Measurements from ENCODE around the gene UNC5C.

Gene UNC5C

DNA sequence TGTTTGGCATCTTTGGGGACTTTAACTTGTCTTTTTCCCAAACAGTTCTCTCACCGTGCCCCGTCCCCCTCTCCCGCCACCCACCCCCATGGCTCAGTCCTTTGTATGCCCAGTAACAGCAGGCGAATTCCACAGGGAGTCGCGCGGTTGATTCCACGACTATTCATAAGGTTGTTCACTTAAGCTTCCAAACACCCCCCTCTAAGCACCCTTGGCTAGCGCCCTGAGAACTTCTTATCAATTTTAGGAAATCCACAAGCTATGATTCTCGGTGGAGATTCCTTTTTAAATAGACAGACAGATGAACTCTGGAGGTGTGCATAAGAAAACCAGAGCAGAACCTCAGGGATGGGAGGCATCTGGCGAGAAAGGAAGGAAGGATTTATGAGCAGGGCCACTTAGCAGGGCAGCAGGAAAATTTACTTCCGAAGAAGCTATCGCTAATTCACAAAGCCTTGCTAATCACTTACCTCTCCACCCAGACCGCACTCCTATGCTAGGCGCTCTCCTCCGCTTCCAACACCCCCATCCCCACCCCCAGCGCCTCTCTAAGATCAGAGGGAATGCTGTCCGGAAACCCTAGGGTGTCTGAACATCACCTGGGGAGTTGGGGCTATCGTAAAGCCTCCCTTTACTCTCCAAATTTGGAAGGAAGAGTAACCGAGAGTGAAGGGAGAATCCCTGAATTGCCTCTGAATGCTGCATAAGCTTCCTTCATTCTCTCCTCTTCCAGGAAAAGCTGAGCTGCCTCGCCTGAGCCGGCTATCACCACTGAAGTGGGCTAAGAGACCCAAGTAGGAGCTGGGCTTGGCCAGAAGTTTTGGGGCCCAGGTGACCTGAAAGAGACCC lies 1.7 kb downstream of the UNC5C start:
- DNase-seq (ENCODE audit: low spot score), result no peak

DNA sequence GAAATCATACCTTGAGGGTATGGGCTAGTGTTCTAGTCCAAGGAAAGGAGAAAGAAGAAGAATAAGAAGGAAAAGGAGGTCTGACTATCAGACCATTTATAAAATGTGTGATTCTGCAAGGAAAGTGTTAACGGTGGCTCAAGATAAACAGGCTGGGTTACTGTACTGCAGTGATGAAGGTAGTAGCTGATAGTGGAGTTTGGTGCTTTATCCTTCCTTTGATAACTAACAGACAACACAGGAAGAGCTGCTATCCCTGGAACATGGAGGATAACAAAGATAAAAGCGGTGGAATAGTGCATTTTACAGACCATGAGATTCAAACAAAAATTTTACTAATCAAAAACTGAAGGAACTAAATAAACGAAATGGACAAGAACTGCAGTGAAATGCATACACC lies 2.6 kb downstream of the UNC5C start:
- DNase-seq (ENCODE audit: low spot score), result no peak

DNA sequence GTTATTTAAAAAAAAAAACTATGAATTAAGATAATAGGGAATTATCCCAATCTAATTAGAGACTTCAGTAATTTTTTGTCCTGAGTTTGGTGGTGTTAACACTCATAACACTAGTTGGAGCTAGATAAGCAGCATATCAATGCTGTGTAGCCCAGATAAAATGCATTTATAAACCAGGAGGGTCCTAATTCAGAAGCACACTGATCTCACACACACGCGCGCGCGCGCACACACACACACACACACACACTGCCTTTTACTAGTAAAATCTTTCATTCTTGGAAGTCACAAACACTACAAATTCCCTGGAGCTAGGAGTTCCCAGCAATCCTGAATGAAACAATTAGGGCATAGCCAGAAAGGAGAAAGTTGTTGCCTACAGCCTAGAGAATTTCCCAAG lies 3.2 kb downstream of the UNC5C start:
- DNase-seq (ENCODE audit: low spot score), result no peak

DNA sequence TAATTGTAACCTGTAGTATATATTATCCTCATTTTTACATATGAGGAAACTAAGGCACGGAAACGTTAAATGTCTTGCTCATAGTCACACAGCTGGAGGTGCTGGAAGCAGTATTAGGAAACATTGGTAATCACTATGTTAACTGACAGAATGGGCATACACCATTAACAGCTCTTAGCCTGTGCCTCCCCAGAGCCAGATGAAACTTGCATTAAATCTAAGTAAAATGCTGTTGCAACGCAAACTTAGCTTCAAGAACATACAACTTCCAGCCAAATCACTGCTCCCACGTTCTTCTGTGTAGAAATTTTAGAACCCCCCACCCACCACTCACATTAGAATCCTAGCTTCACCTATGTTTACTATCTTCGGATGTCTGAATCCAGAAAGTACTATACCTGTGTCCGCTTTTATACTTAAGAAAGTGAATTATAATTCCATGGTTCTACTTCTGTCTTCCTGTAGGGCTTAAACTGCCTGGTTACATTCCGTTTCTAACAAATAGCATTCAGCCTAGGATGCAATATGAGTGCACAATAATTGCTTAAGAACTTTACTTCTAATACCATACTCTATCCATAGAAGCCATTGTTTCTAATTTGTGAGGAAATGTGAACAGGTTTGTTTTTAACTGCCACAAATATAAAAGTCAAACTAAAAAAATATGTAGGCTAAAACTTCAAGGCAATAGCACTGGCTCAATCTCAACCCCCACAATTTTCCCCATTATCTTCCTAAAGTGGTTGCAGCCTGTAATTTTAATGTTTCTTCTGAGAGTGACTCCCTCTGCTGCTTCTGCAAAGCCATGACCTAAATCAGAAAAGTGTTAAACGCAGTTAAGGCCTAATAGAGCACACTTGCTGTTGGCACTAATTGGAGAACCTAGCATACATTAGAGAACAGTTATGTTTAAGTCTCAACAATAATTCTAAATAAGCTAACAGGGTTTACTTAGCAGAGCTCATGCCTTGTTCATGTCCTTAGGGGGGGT lies 4.4 kb downstream of the UNC5C start:
- DNase-seq (ENCODE audit: low spot score), result no peak

DNA sequence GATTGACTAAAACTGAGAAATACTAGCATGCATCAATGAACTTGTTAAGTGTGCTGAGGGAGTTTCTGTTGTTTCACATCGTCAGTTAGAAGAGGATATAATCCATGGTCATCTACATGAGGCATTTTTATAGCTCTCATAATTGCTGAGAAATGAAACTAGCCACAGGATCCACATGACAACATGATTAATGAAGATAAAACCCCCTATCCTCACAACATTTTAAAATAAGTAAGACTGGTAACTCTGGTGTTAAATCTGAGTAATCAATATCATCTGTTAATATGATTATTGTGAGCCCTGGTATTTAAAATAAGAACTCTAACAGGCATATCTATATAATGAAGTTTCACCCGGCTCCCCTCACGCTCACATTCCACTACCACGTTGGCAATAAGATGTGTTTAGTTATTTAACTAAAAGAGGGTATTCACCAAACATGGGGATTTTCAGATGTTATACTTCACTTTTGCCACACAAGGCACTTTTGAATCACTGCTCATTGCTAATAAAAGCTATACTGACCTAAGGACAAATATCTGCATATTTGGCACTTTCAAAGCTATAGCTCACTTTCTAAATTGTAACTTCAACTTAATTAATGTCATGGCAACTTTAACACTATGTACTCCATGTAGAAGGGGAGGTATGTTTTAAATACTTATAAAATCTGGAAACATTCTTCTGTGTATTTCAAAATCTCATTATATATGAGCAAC lies 6.7 kb downstream of the UNC5C start:
- DNase-seq (ENCODE audit: low spot score), result no peak

DNA sequence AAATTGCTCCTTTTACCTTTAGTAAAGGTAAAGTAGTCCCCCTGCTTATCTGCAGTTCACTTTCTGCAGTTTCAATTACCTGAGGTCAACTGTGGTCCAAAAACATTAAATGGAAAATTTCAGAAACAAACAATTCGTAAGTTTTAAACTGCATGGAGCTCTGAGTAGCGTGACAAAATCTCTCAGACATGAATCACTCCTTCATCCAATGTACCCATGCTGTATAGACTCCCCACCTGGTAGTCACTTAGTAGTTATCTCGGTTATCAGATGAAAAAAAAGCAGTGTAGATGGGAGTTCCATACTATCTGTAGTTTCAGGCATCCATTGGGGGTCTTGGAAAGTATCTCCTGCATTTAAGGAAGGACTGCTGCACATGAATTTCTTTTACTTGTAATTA lies 7.7 kb downstream of the UNC5C start:
- DNase-seq (ENCODE audit: low spot score), result no peak

DNA sequence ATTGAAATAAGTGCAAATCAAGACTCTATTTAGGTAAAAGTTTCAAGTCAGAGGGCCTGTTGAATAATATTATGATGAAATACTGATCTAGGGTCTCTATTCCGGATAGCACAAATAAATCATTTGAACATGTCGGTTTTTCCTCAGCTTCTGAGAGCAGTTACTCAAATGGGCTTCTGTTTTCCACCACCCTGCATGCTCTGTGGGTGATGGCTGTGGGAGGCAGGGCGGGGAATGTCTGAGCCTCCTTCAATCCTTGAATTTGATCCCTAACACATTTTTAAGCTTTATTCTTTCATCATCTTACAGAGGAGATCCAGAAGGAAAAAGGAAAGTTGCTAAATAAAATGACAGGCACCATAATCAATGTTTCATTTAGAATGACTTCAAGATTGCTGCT lies 8.5 kb downstream of the UNC5C start:
- no peak for DNase-seq (ENCODE audit: low spot score)

DNA sequence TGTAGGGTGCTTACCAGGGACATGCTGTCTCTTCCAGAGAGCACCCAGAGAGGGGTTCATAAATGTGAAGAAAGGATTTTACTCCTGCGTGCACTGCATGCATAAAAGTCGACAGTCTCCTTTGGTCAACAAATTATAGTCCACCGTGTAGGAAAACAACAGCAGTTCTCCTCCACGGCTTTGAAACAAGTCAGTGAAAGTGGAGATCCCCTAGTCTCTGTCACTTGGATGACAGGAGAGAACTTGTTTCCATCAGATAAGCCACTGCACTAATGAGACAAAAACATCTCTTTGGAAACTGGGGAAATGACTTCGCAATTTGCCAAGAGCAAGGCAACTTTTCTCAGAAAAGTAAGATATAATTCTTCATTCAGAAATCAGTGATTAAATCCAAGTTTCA lies 9.7 kb downstream of the UNC5C start:
- DNase-seq (ENCODE audit: low spot score), result no peak

DNA sequence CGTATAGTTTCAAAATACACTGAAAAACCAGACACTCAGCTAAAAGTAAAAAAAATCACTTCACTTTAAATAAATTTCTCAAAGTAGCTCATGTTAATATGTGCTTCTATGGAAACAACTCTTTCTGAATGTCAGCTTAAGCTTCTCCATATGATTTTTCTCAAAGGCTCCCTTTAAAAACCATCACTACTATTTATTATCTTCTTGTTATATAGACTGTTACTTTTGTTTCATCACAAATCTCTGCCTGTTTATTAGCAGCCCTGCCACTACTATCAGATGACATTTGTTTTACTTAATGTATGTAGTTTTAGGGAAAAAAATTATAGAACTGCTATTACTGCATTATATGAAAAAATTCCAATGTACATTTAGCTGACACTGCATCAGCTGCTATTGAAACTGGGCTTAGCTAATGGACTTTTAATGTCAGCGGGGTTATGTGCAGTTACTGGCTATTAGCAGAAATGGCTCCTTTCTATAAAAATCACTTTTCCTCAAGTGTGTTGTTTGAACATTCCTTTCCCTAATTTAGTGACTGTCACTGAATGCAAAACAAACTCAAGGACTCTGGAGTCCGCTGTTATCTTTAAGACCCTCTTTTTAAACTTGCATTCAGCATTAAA lies 10.8 kb downstream of the UNC5C start:
- DNase-seq (ENCODE audit: low spot score), result no peak

DNA sequence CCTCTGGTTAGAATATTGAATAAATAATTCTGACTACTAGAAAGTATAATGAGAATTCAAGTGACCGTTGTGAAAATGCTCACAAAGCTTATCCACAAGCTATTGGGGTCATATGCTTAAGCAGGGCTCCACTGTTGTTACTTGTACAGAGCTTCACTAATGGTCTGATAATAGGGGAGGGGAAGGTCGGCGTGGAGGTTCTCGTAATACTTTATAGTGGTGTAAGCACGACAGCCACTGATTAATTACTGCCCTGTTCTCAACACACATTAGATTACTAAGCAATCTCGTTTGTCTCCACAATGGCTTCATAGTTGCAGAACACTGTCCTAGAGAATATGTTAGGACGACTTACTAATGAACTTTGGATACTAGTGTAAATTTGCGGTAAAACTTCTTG lies 11.6 kb downstream of the UNC5C start:
- no peak for DNase-seq (ENCODE audit: low spot score)

DNA sequence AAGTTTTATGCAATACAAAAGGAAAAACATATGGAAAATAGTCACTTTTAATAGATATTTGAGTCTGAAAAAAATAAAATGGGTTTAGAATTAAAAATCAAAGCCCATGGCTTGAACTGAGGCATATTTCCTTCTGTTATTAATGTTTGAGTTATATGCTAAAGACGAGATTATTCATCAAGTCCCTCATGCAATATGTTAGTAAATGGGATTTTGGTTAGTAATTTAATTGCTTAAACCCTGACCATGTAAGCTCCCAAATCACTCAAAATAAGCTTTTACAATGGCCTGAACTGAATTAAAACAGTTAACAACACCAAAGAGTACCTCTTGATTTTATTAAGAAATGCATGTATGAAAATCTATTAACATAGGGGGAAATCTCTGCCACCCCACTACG lies 12.1 kb downstream of the UNC5C start:
- DNase-seq (ENCODE audit: low spot score), result no peak

DNA sequence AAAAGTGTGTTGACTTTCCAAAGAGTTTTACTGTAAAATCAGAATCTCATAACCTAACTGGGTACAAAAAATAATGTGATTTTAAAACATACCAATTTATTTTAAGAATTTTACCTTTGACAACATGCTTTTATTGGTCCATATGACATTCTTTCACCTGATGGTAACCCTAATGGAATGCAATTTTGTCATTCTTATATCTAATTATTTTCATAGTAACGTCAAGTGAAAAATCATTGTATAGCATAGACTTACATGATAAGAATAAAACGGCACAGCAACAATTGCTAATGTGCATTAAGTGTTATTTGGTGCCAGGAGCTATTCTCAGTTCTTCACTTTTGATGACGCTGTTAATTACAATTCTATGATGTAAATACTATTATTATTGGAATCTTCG lies 13.6 kb downstream of the UNC5C start:
- DNase-seq (ENCODE audit: low spot score), result no peak

DNA sequence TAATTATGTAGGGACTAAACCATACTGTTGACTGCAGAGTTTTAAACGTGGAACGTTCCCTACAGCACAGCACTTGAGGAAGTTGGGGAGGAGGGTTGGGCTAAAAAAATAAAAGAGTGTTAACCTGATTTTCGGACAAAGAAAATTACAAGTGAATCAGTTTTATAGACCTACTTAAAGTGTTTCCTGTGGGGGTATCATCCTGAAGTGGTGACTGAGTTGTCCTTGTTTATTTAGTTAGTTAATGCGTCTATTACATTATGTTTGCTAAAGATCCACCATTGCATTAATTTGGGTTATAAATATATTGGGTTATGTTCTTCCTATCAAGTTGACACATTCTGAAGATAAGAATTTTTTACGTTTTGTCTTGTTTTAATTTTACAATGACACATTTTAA lies 14.7 kb downstream of the UNC5C start:
- DNase-seq (ENCODE audit: low spot score), result no peak

DNA sequence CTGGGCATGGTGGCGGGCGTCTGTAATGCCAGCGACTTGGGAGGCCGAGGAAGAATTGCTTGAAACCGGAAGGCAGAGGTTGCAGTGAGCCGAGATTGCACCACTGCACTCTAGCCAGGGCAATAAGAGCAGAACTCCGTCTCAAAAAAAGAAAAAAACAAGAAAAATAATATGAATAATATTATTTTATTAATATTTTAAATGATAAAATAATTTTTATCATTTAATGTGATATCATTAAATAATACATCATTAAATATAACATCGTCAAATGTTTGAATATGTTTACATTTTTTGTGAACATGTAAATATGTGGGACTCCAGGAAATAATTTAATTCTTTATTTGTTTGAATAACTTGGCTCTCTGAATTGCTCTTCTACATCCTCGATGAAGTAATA lies 15.5 kb downstream of the UNC5C start:
- no peak for DNase-seq (ENCODE audit: low spot score)

DNA sequence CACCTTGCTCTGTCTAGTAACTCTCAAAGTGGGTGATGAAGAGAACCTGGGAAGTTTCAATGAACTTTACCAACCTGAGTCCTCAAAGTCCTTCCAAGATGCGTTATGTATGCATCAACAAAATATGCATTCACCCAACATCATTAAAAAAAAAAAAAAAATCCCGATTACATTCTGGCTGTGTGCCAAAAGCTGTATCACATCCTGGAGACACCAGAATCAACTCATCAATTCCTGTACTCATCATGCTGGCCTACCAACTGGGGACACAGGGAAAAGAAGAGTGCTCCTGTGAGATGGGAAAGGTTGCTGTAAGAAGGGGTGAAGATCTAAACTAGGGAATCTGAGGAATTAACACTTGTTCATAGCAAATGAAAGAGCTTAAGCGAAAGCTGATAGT lies 16.5 kb downstream of the UNC5C start:
- no peak for DNase-seq (ENCODE audit: low spot score)

DNA sequence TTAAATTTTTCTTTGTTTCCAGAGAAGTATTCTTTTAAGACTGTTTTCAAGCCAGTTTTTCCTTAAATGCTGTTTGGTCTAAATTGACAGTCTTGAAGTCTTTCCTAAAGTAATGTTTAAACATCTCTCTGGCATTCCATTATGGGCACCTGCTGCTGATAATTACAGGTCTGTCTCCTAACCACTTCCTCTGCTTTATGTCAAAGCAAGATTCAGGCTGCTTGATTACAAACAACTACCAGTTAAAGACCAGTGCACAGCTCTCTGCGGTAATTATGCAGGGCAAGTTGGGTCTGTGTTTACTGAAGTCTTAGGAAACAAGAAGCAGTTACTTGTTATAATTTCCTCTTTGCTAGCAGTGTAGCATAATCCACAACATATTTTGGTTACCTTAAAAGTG lies 17.6 kb downstream of the UNC5C start:
- peak; percentile 41 for DNase-seq (ENCODE audit: low spot score)

DNA sequence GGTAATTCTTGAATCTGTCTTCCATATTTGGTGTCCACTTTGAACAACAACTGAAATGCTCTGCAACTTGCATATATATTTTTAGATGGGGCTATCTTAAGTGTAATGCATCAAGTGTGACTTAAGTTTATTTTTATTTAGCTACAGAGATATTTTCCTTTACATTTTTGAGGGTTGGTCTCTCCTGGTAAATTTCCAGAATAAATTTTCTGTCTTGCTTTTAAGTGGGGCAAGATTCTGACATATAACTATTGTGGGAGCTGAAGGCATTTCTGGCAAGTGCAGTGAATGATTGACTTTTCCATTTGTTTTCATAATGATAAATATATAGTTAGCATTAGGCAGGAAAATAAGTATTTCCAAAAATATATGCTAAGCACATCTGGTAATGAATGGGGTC lies 18.8 kb downstream of the UNC5C start:
- DNase-seq (ENCODE audit: low spot score), result no peak

DNA sequence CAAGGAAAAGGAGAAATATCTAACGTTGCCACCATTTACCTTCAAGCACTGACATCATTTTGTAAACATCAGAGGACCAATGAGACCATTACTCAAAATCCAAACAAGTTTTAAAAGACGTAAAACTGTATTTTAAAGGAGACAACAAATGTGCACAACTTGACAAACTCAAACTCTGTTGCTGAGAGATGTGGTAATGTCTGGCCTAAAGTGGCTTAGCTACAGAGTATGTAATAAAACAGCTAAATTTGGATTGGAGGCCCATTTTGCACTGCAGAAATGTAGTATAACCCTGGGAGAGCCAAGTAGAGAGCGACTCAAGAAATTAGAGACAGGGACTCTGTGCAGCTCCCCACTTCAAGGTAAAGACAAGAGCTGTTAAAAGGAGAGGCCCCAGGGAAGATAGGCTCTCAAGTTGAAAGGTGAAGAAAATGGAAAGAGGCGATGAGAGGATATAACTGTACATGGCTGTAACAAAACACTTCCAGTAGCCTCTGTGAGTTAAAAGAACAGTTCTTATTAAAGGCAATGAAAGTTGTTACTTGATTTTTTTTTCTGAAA lies 20.3 kb downstream of the UNC5C start:
- DNase-seq (ENCODE audit: low spot score), result no peak

DNA sequence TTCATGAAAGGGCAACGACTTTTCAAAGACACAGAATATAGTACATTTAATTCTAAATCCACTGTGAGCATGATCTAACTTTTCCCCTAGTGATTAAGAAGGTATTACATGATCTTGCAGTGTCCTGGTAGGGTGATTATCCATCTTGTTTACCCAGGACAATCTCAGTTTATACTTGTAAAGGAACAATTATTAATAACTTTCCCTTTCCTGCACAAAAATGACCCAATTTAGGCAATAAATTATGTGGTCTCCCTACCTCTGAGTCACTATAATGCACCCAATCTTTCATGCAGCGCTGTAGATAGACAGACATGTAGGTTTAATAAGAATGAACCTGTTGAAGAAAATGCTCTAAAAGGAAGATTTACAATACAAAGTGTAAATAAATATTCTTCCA lies 22.7 kb downstream of the UNC5C start:
- DNase-seq (ENCODE audit: low spot score), result no peak

DNA sequence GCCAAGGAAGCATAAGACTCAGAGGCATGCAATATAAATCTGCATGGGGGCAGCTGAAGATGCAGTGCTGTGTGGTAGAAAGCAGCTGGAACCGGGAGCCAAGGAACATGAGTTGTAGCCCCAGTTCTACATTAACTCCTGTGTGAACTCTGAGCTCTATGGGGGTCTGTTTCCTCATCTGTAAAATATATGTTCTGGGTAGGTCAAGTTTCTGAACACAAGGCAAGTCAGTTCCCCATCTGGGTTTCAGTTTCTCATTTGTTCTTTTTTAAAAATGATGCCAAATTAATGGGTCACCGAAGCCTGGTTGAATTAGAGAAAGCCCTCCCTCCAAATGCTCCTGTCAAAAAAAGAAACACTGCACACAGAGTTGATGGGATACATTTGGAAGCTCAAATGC lies 24.0 kb downstream of the UNC5C start:
- no peak for DNase-seq (ENCODE audit: low spot score)

DNA sequence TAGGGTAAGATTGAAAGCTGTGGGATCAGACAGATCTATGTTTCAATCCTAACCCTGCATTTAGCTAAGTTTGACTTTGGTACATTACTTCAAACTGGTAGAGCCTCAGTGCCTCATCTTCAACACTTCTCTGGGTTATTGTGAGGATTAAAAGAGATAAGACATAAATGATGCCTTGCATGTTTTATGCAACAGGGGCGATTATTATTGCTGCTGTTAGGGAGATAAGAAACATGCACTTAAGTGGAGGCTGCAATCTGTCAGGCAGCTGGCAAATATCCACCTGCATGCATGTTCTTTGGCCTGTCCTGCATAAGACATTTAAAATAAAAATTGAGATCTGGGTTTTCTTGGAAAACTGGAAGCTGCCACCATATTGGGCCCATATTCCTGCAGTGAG lies 24.6 kb downstream of the UNC5C start:
- no peak for DNase-seq (ENCODE audit: low spot score)

Measured in SW480 (cell line).